RWPE2 (cell line): ENCODE results near the gene MAG.

Experiments
- ATAC-seq: fragments of 200-7000 bp; cut with Tn5 transposase; 3 replicates; pipeline ENCODE4 v1.9.1; 2021; ENCODE audit warnings: low read depth
- DNase-seq: peaks from one replicate; pipeline ENCODE4 v3.0.0-alpha.2; 2020; ENCODE audit warnings: low spot score
- H3K27ac ChIP-seq: fragments of 450-650 bp; 2 replicates; pipeline ENCODE4 v1.5.1; 2017; ENCODE audit warnings: mild to moderate bottlenecking; ENCODE audit not compliant: poor library complexity, severe bottlenecking
- H3K27me3 ChIP-seq: fragments of 250-450 bp; sonication (Bioruptor Pico); 2 replicates; pipeline ENCODE4 v1.5.1; 2021; ENCODE audit warnings: mild to moderate bottlenecking, moderate library complexity; ENCODE audit not compliant: insufficient read depth, poor library complexity, severe bottlenecking
- H3K36me3 ChIP-seq: fragments of 250-450 bp; sonication (Bioruptor Pico); 2 replicates; pipeline ENCODE4 v1.5.1; 2020; ENCODE audit warnings: low read depth, mild to moderate bottlenecking, moderate library complexity
- H3K4me1 ChIP-seq: fragments of 250-450 bp; sonication (Bioruptor Pico); 2 replicates; pipeline ENCODE4 v1.5.1; 2021; ENCODE audit warnings: mild to moderate bottlenecking, moderate library complexity; ENCODE audit not compliant: insufficient read depth, poor library complexity, severe bottlenecking
- H3K4me3 ChIP-seq: fragments of 250-450 bp; sonication (Bioruptor Pico); 2 replicates; pipeline ENCODE4 v1.5.1; 2021; ENCODE audit warnings: mild to moderate bottlenecking, moderate library complexity; ENCODE audit not compliant: severe bottlenecking
- H3K9me3 ChIP-seq: fragments of 250-450 bp; sonication (Bioruptor Pico); 2 replicates; pipeline ENCODE4 v1.5.1; 2021; ENCODE audit warnings: mild to moderate bottlenecking, moderate library complexity; ENCODE audit not compliant: severe bottlenecking
- CTCF ChIP-seq: fragments of 450-650 bp; IDR thresholded peaks from one replicate; pipeline ENCODE4 v1.5.1; 2017; ENCODE audit warnings: mild to moderate bottlenecking, moderate library complexity; ENCODE audit not compliant: poor library complexity, severe bottlenecking

Gene MAG

DNA sequence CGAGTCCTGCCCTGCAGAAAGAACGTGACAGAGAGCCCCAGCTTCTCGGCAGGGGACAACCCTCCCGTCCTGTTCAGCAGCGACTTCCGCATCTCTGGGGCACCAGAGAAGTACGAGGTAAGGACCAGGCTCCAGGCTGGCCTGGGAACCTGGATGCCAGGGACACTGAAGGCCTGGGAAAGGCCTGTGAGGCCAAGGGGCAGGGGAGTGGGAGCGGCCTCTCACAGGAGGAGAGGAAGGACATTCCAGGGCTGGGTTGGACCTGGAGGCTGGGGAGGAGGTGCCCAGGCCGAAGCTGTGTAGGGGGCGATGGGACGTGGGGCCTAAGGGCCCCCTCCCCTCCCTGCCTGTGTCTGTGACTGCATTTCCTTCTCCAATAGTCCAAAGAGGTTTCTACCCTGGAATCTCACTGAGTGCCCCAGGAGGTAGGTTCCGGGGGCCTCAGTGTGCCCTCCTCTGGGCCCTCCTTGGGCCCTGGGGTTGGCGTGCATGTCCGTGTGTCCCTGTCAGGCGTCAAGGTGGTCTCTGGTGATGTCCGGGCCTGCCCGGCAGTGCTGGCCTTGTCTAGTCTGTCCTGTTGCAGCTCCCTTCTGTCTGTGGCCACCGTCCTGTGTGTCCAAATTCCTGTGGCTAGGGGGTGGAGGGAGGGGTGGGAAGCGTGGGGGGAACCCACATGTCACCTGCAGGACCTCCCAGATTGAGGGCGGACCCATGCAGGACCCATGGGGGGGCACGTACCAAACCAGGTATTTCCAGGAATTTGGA lies 20.1 kb downstream of the MAG start:
- H3K9me3 ChIP-seq, result no peaks in the 10 kb centered on the region
- no peak overlapping the region for H3K27ac ChIP-seq
- no peak; the same call in 2 of the 3 replicates for ATAC-seq
- H3K4me3 ChIP-seq, result no peak overlapping the region
- H3K4me1 ChIP-seq, result peaks cover 6% of the 10 kb centered on the region
- no peaks in the 10 kb centered on the region for H3K36me3 ChIP-seq
- DNase-seq, result no peak
- H3K27me3 ChIP-seq, result no peaks in the 10 kb centered on the region
- no peak for TF ChIP-seq CTCF

DNA sequence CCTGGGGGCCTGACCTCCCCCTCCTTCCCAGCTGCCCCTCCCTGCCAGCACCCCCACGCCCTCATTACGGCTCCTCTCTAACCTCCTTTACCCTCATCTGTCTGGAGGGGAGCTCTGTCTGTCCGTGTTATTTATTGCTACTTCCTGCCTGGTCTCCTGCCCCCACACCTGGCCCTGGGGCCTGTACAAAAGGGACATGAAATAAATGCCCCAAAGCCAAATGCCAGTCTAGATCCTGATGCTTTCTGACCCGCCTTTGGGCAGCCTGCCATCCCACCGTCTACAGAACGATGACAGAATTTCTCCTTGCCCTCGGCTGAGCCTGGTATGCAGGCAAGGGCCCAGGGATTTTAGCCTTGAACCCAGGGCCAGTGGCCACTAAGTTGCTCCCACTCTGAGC lies 21.6 kb downstream of the MAG start:
- TF ChIP-seq CTCF, result no peak
- Histone ChIP-seq H3K4me1 (peaks cover 8% of the 10 kb centered on the region), H3K27ac (no peak overlapping the region), H3K27me3 (no peaks in the 10 kb centered on the region), H3K4me3 (no peak overlapping the region), H3K9me3 (no peaks in the 10 kb centered on the region), H3K36me3 (no peaks in the 10 kb centered on the region)
- ATAC-seq (no peak), DNase-seq (no peak)

GRCh38 chr19:35314031-35314430 lies 22.1 kb downstream of the MAG start:
- ATAC-seq (no peak), DNase-seq (no peak)
- H3K9me3 ChIP-seq, result no peaks in the 10 kb centered on the region
- H3K27ac ChIP-seq, result no peak overlapping the region
- no peaks in the 10 kb centered on the region for H3K27me3 ChIP-seq
- TF ChIP-seq CTCF, result no peak
- no peak overlapping the region for H3K4me3 ChIP-seq
- peaks cover 11% of the 10 kb centered on the region for H3K4me1 ChIP-seq
- H3K36me3 ChIP-seq, result no peaks in the 10 kb centered on the region

- Histone ChIP-seq H3K4me1 (peaks cover 11% of the 10 kb centered on the region), H3K27me3 (no peaks in the 10 kb centered on the region), H3K36me3 (no peaks in the 10 kb centered on the region), H3K9me3 (no peaks in the 10 kb centered on the region), H3K27ac (no peak overlapping the region), H3K4me3 (no peak overlapping the region)
- DNase-seq, result no peak
- TF ChIP-seq CTCF, result no peak
- no peak for ATAC-seq
These were observed 23.0 kb downstream of the MAG start for GRCh38 chr19:35314858-35315470.

GRCh38 chr19:35315883-35316282 lies 23.9 kb downstream of the MAG start:
- Histone ChIP-seq H3K9me3 (no peaks in the 10 kb centered on the region), H3K4me1 (peaks cover 11% of the 10 kb centered on the region), H3K36me3 (no peaks in the 10 kb centered on the region), H3K4me3 (no peak overlapping the region), H3K27me3 (no peaks in the 10 kb centered on the region), H3K27ac (no peak overlapping the region)
- DNase-seq, result no peak
- ATAC-seq, result no peak
- no peak for TF ChIP-seq CTCF
